Spinal cord (tissue), 10 donors: Measurements from ENCODE around the gene AKR1D1. TPM values are rescaled to one million over a fixed set of nuclear protein-coding genes. Genes with fewer than 3 reads are reported as not detected.
"Not testable (repeated sequence)": the region's sequence is repeated elsewhere in the genome, so short reads cannot be mapped to it uniquely, and the experiment has no call there.

ENCODE experiments used
- DNase-seq, 6 donors: peaks; one replicate each; pipeline versions ENCODE4 v3.0.0 to v3.0.0-alpha.2; 2013 to 2015; ENCODE audit warnings: low spot score in 6 of 6, low read depth in 4 of 6
- H3K27ac ChIP-seq: one replicate; pipeline ENCODE4 v1.5.1; 2013; ENCODE audit warnings: low read depth, low read length, control low read depth
- H3K27me3 ChIP-seq: one replicate; pipeline ENCODE4 v1.6.1; 2013; ENCODE audit warnings: low read length; ENCODE audit not compliant: control insufficient read depth, insufficient read depth
- H3K36me3 ChIP-seq: one replicate; pipeline ENCODE4 v1.6.1; 2013; ENCODE audit warnings: low read length; ENCODE audit not compliant: control insufficient read depth, insufficient read depth
- H3K4me1 ChIP-seq: one replicate; pipeline ENCODE4 v1.6.1; 2013; ENCODE audit warnings: low read length; ENCODE audit not compliant: control insufficient read depth, insufficient read depth
- H3K4me3 ChIP-seq: one replicate; pipeline ENCODE4 v1.5.1; 2013; ENCODE audit warnings: low read depth, low read length, control low read depth
- H3K9me3 ChIP-seq: one replicate; pipeline ENCODE4 v1.6.1; 2013; ENCODE audit warnings: low read length; ENCODE audit not compliant: control insufficient read depth, insufficient read depth
- WGBS: methylation state at CpG from one replicate; pipeline ENCODE4 v1.1.5; 2013; ENCODE audit warnings: missing lambda C conversion rate; ENCODE audit not compliant: insufficient coverage; 5-methylcytosine and 5-hydroxymethylcytosine counted together
- long read RNA-seq, 4 donors: transcript quantifications; one replicate each; lab custom pipeline, GENCODE V29; 2026
- polyA plus RNA-seq, 2 donors: library from polyadenylated mRNA; unstranded; fragments of 120-200 nt; gene quantifications; one replicate each; pipeline ENCODE4 v1.2.1, GENCODE V29; 2013; ENCODE audit not compliant: insufficient read length in 2 of 2
- total RNA-seq, 2 donors: library from RNA; depleted of rRNA in 1 of 2; stranded (reverse); fragments of 120-200 nt in 1 of 2; fragments of >200 nt in 1 of 2; gene quantifications; one replicate each; pipeline versions ENCODE4 v1.2.3 to v1.2.4, GENCODE V29; 2013 to 2014
- donor health status: healthy.

Gene AKR1D1, protein sequence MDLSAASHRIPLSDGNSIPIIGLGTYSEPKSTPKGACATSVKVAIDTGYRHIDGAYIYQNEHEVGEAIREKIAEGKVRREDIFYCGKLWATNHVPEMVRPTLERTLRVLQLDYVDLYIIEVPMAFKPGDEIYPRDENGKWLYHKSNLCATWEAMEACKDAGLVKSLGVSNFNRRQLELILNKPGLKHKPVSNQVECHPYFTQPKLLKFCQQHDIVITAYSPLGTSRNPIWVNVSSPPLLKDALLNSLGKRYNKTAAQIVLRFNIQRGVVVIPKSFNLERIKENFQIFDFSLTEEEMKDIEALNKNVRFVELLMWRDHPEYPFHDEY
- total RNA-seq, result not detected
- polyA plus RNA-seq, result under 1 TPM in 1 of 2 donors, not detected in 1; 0.18 TPM
- long read RNA-seq, donor 1, result 0 reads
- long read RNA-seq, donor 2, result 0 reads
- long read RNA-seq, donor 3, result 0 reads
- long read RNA-seq, donor 4, result 0 reads

DNA sequence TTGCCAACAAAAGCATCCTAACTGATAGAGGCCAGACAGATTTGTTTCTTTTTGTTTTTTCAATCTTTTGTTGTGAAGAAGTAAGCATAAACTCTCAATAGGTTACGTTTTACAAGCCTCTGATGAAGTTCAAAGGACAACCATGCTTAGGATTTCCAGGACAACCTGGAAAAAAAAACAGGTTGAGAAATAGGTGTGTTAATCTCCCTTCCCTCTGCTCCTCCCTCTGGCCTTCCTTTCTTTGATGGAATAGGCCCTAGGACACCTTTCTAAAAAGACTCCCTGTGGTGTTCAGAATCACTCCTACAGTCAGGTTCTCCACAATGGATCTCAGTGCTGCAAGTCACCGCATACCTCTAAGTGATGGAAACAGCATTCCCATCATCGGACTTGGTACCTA is at the start of gene AKR1D1:
TSS of gene AKR1D1 (plus strand) at position 264 of the 400 bp plus-strand sequence. CDS start at position 324, 60 bp downstream.
- Histone ChIP-seq H3K4me1 (no peaks in the 10 kb centered on the region), H3K9me3 (no peaks in the 10 kb centered on the region), H3K27me3 (no peaks in the 10 kb centered on the region), H3K4me3 (no peak within 1 kb of the TSS), H3K27ac (no peak within 1 kb of the TSS), H3K36me3 (no peaks in the 10 kb centered on the region)
- 100% methylated on average over 2 of the region's 3 CpGs for WGBS
- no peak for DNase-seq

DNA sequence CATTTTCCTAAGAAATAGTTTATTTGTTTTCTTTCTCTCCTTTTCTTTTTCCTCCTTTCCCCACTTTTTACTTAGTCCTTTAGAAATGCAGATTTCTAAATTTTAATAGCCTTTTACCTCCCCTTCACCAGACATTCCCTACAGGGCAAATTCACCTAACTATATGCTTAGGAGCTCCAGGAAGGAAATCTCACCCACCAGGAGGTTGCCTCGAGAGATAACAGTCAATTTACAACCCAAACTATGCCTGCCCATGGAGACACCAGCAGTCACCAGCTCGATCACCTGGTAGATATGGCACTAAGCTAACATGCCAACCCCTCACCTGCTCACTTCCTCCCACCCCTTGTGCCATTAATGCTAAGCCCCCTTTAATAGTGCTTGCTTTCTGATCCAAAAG is 49.2 kb upstream of the AKR1D1 start:
- H3K9me3 ChIP-seq, result no peaks in the 10 kb centered on the region
- H3K4me1 ChIP-seq, result no peaks in the 10 kb centered on the region
- no peaks in the 10 kb centered on the region for H3K36me3 ChIP-seq
- no peak for DNase-seq
- WGBS, result 47% methylated on average over 2 of the region's 2 CpGs
- H3K27me3 ChIP-seq, result no peaks in the 10 kb centered on the region
- H3K4me3 ChIP-seq, result no peak overlapping the region
- no peak overlapping the region for H3K27ac ChIP-seq

DNA sequence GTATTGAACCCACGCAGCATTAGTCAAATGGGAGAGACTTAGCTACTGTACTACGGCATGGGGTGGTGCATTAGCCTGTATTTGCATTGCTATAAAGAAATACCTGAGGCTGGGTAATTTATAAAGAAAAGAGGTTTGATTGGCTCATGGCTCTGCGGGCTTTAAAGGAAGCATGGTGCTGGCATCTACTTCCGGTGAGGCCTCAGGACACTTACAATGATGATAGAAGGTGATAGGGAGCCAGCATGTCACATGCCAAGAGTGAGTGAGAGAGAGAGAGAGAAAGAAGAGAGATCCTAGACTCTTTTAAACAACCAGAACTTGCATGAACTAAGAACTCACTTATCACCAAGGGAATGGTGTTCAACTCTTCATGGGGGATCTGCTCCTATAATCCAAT is 47.1 kb upstream of the AKR1D1 start:
- H3K27me3 ChIP-seq, result no peaks in the 10 kb centered on the region
- WGBS, result 100% methylated on average over 2 of the region's 4 CpGs
- H3K4me1 ChIP-seq, result no peaks in the 10 kb centered on the region
- DNase-seq, result no peak
- H3K4me3 ChIP-seq, result no peak overlapping the region
- H3K9me3 ChIP-seq, result no peaks in the 10 kb centered on the region
- H3K27ac ChIP-seq, result no peak overlapping the region
- no peaks in the 10 kb centered on the region for H3K36me3 ChIP-seq

DNA sequence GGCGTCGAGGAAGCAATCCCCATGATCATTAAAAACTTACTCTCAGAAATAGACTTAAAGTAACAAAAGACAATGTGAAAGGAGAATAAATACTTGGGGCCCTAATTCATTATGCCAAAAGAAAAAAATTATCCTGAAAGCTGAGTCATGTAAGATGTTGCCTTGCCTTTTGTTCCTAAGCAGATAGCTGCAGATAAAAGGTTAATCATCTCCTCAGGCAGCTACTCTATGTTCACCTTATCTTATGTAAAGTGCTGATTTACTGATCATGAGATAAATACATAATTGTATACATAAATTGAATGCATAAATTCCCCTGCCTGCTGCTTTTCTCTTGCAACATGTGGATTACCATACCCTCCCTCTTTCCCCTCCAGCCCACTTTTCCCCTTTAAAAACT is 46.3 kb upstream of the AKR1D1 start:
- Histone ChIP-seq H3K27me3 (no peaks in the 10 kb centered on the region), H3K4me3 (no peak overlapping the region), H3K9me3 (no peaks in the 10 kb centered on the region), H3K4me1 (no peaks in the 10 kb centered on the region), H3K36me3 (no peaks in the 10 kb centered on the region), H3K27ac (no peak overlapping the region)
- no CpG with 5 or more reads among the region's 2 CpGs for WGBS
- DNase-seq, result no peak

DNA sequence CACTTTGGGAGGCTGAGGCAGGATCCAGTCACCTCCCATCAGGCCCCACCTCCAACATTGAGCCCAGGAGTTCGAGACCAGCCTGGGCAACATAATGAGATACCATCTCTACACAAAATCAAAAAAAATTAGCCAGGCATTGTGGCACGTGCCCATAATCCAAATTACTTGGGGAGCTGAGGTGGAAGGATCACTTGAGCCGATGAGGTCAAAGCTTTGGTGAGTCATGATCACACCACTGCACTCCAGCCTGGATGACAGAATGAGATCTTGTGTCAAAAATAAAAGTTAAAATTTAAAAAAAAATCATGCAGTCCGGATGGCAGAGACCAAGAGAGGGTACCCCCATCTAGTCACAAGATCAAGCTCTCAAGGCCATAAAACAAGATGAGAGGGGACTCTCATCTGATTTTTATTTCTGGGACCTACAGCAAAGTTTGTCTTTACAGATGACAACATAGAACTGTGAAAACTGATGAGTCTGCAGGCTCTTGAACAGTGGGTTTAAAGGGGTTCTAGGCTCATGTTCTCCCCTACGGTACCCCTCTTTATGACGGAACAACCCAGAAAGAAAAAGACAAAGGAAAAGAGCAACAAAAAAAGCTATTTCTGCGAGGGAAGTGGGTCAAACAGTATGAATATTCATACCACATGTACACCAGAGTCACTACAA is 45.4 kb upstream of the AKR1D1 start:
- H3K4me1 ChIP-seq, result no peaks in the 10 kb centered on the region
- no peak overlapping the region for H3K27ac ChIP-seq
- no peaks in the 10 kb centered on the region for H3K36me3 ChIP-seq
- no peak overlapping the region for H3K4me3 ChIP-seq
- H3K27me3 ChIP-seq, result no peaks in the 10 kb centered on the region
- WGBS, result 70% methylated on average over 2 of the region's 7 CpGs
- DNase-seq, result no peak
- no peaks in the 10 kb centered on the region for H3K9me3 ChIP-seq

DNA sequence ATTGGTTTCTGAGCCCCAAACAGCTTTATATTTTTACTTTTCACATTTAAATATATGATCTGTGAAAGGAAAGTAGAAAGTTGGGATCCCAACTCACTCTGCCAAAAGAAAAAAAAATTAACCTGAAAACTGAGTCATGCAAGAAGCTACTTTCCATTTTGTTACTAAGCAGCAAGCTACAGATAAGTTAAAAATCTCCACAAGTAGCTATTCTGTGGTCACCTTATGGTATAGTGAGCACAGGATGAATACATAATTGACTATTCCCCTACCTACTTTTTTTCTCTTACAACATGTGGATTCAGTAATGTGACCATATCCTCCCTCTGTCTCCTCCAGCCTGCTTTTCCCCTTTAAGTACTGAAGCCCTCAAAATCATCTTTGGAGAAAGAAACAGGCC is 44.1 kb upstream of the AKR1D1 start:
- peaks cover 2% of the 10 kb centered on the region for H3K9me3 ChIP-seq
- H3K27ac ChIP-seq, result no peak overlapping the region
- no peaks in the 10 kb centered on the region for H3K36me3 ChIP-seq
- no peak overlapping the region for H3K4me3 ChIP-seq
- H3K27me3 ChIP-seq, result no peaks in the 10 kb centered on the region
- DNase-seq, result no peak
- no peaks in the 10 kb centered on the region for H3K4me1 ChIP-seq

DNA sequence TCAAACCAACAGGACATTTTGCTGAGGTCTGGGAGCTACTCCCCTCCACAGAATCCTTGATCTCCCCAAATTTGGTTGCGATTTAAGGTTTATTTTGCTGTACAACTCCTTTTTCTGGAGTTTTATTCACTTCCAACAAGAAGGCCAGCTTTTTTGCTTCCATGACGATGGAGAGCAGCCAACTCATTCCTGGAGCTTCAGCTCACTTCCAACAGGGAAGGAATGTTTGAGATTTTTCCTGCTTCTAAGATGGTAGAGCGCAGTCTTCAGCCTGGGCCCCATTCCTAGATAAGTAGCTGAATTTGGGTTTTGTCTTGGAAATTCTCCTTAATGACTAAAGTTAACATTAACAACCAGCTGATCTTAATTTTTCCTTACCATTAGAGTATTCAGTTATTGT is 43.5 kb upstream of the AKR1D1 start:
- no peaks in the 10 kb centered on the region for H3K27me3 ChIP-seq
- no peak overlapping the region for H3K27ac ChIP-seq
- no peaks in the 10 kb centered on the region for H3K36me3 ChIP-seq
- H3K9me3 ChIP-seq, result peaks cover 2% of the 10 kb centered on the region
- no CpG with 5 or more reads among the region's 3 CpGs for WGBS
- peak in 1 of 6 donors; percentile 42 for DNase-seq
- H3K4me3 ChIP-seq, result no peak overlapping the region
- no peaks in the 10 kb centered on the region for H3K4me1 ChIP-seq

DNA sequence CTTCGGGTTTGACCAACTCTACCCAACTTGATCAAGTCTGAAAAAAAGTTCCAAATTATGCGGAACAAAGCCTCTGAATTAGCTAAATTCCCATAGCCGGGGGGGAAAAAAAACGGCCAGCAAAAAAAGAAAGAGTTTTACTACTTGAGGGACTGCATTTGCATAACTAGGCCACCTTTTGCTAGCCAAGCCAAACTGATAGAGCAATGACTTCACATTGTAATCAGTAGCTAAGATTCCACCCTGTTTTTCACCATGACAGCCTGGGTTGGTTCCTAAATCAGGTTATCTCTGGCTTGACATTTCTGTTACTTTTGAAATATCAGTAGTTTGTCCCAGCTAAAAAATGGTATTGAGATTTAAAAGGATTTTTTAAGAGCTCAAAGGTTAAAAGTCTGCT is 43.0 kb upstream of the AKR1D1 start:
- DNase-seq, result no peak
- H3K9me3 ChIP-seq, result peaks cover 2% of the 10 kb centered on the region
- no peaks in the 10 kb centered on the region for H3K36me3 ChIP-seq
- H3K27ac ChIP-seq, result no peak overlapping the region
- no peaks in the 10 kb centered on the region for H3K4me1 ChIP-seq
- no peaks in the 10 kb centered on the region for H3K27me3 ChIP-seq
- WGBS, result 53% methylated on average over 3 of the region's 4 CpGs
- H3K4me3 ChIP-seq, result no peak overlapping the region

DNA sequence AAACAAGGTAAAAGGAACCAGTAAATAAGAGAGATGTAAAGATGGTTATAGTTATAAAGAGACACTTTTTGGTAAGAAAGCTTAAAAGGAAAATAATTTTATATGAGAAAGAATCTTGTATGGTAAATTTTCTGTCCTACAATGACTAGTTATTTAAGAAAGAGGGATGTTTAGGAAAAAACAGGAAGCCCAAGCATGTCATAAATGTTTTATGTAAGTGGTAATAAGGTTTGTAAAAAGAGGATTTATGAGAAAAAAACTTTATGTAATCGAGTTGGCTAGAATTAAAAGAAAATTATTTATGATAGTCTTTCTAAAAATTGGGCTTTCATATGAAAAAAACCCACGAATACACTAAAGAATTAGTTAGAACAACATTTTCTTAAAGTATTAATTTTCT is 40.1 kb upstream of the AKR1D1 start:
- WGBS, result no CpG with 5 or more reads among the region's 2 CpGs
- no peak for DNase-seq

DNA sequence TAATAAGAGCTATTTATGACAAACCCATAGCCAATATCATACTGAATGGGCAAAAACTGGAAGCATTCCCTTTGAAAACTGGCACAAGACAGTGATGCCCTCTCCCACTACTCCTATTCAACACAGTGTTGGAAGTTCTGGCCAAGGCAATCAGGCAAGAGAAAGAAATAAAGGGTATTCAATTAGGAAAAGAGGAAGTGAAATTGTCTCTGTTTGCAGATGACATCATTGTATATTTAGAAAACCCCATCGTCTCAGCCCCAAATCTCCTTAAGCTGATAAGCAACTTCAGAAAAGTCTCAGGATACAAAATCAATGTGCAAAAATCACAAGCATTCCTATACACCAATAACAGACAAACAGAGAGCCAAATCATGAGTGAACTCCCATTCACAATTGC is 36.2 kb upstream of the AKR1D1 start:
- not testable (repeated sequence) for H3K4me3 ChIP-seq, H3K36me3 ChIP-seq, H3K9me3 ChIP-seq, H3K27ac ChIP-seq, H3K27me3 ChIP-seq, DNase-seq, H3K4me1 ChIP-seq
- whole genome bisulfite sequencing, result no CpG with 5 or more reads among the region's 1 CpG

More for the DNA sequence above, 40.1 kb upstream of the AKR1D1 start:
- Histone ChIP-seq H3K4me3 (no peak overlapping the region), H3K27me3 (no peaks in the 10 kb centered on the region), H3K27ac (no peak overlapping the region), H3K9me3 (peaks cover 2% of the 10 kb centered on the region), H3K4me1 (no peaks in the 10 kb centered on the region), H3K36me3 (no peaks in the 10 kb centered on the region)
